Caco-2 (cell line): ENCODE data around the gene AGAP1. TPM values are rescaled to one million over a fixed set of nuclear protein-coding genes. Genes with fewer than 3 reads are reported as not detected.

ENCODE experiments used
- BruUV-seq: library from RNA; stranded (reverse); fragments of 400-500 nt; replicated peaks from 2 replicates; lab custom pipeline; 2021; lab: Mats Ljungman, UMichigan
- CTCF ChIA-PET: fragments of 300-600 bp; sonication (Branson Sonifier 250); formaldehyde crosslinking; loops from one replicate; lab custom pipeline; 2022; ENCODE audit warnings: antibody characterized with exemption; lab: Charles Lee
- POLR2A ChIA-PET: fragments of 300-600 bp; sonication (Branson Sonifier 250); formaldehyde crosslinking; loops from one replicate; lab custom pipeline; 2022; ENCODE audit warnings: antibody characterized with exemption; lab: Charles Lee
- DNase-seq, 2 experiments: peaks; one replicate each; pipeline versions ENCODE4 v3.0.0 to v3.0.0-alpha.2; 2020 to 2022
- H3K27me3 ChIP-seq: replicated peaks from 2 replicates; pipeline ENCODE4 v1.6.0; 2011; ENCODE audit warnings: low read length; ENCODE audit not compliant: control insufficient read depth, insufficient read depth
- H3K36me3 ChIP-seq: 2 replicates; pipeline ENCODE4 v1.5.1; 2011; ENCODE audit warnings: low read length; ENCODE audit not compliant: control insufficient read depth, insufficient read depth
- H3K4me1 ChIP-seq: fragments of 250-450 bp; sonication (Bioruptor Pico); 2 replicates; pipeline ENCODE4 v1.5.1; 2020; ENCODE audit warnings: mild to moderate bottlenecking
- H3K4me3 ChIP-seq: 2 replicates; pipeline ENCODE4 v1.5.1; 2011; ENCODE audit warnings: low read depth, mild to moderate bottlenecking, control low read depth, low read length
- H3K9me3 ChIP-seq: fragments of 250-450 bp; sonication (Bioruptor Pico); 2 replicates; pipeline ENCODE4 v1.5.1; 2020; ENCODE audit warnings: mild to moderate bottlenecking, moderate library complexity
- H3K27ac Mint-ChIP-seq: one replicate; pipeline ENCODE4 v1.8.0; 2022; ENCODE audit warnings: mixed read lengths; ENCODE audit not compliant: unreplicated experiment
- H3K27me3 Mint-ChIP-seq: one replicate; pipeline ENCODE4 v1.8.0; 2022; ENCODE audit warnings: mixed read lengths; ENCODE audit not compliant: insufficient read depth, unreplicated experiment
- H3K36me3 Mint-ChIP-seq: one replicate; pipeline ENCODE4 v1.8.0; 2022; ENCODE audit warnings: mild to moderate bottlenecking, mixed read lengths; ENCODE audit not compliant: insufficient read depth, unreplicated experiment
- H3K4me1 Mint-ChIP-seq: one replicate; pipeline ENCODE4 v1.8.0; 2022; ENCODE audit warnings: low read depth, mixed read lengths; ENCODE audit not compliant: unreplicated experiment
- H3K4me3 Mint-ChIP-seq: one replicate; pipeline ENCODE4 v1.8.0; 2022; ENCODE audit warnings: mild to moderate bottlenecking, moderate library complexity, mixed read lengths; ENCODE audit not compliant: unreplicated experiment
- H3K9me3 Mint-ChIP-seq: one replicate; pipeline ENCODE4 v1.8.0; 2022; ENCODE audit warnings: mixed read lengths; ENCODE audit not compliant: unreplicated experiment
- CTCF ChIP-seq, 2 experiments: fragments of 200-600 bp in 1 of 2; IDR thresholded peaks; 1 replicate in 1 of 2; 2 replicates in 1 of 2; pipeline versions ENCODE4 v1.5.1 to v1.8.0; 2011 to 2022; ENCODE audit warnings: antibody characterized with exemption in 1 of 2, control low read depth in 1 of 2, inconsistent platforms in 1 of 2, low read depth in 1 of 2, low read length in 1 of 2, mild to moderate bottlenecking in 1 of 2, moderate library complexity in 1 of 2; ENCODE audit not compliant: insufficient read depth in 1 of 2, severe bottlenecking in 1 of 2, unreplicated experiment in 1 of 2
- intact Hi-C: fragments of 100-400 bp; cut with micrococcal nuclease; formaldehyde crosslinking; loops from one replicate; pipeline ENCODE4 v1.10.0; 2022; ENCODE audit not compliant: unreplicated experiment
- total RNA-seq: library from RNA; stranded (reverse); gene quantifications from 2 replicates; pipeline ENCODE4 v1.2.3, GENCODE V29; 2022

The AGAP1 gene
- total RNA-seq, 1 experiment from 2014 or later = 41.7 TPM

- no peaks in the 10 kb centered on the region for H3K27me3 Mint-ChIP-seq
- H3K27ac Mint-ChIP-seq = no peak overlapping the region
- no peaks in the 10 kb centered on the region for H3K9me3 Mint-ChIP-seq
- Histone ChIP-seq H3K36me3 (no peaks in the 10 kb centered on the region), H3K4me1 (peaks cover 17% of the 10 kb centered on the region; the same call in 1 of the 2 replicates), H3K27me3 (no peaks in the 10 kb centered on the region), H3K9me3 (no peaks in the 10 kb centered on the region), H3K4me3 (no peak overlapping the region)
- H3K36me3 Mint-ChIP-seq = peaks cover 6% of the 10 kb centered on the region
- H3K4me1 Mint-ChIP-seq = peaks cover 13% of the 10 kb centered on the region
- CTCF ChIA-PET = interaction anchor here (1.3 kb wide), 1 partner anchor 55 kb away, joined by 6 read pairs; no protein-coding TSS in a partner anchor
- no peak overlapping the region for H3K4me3 Mint-ChIP-seq
- no TSS peak for BruUV-seq
- DNase-seq = no peak
- intact Hi-C loops = no loop called here
- no peak for TF ChIP-seq CTCF (IDR thresholded peaks at IDR 0.05; ENCODE audit: insufficient read depth in 1 of 2, low read depth in 1 of 2, low read length in 1 of 2, severe bottlenecking in 1 of 2, unreplicated experiment in 1 of 2)
- POLR2A ChIA-PET = no interaction called here
These were observed 197.1 kb downstream of the AGAP1 start for GRCh38 chr2:235690809-235691450.

DNA sequence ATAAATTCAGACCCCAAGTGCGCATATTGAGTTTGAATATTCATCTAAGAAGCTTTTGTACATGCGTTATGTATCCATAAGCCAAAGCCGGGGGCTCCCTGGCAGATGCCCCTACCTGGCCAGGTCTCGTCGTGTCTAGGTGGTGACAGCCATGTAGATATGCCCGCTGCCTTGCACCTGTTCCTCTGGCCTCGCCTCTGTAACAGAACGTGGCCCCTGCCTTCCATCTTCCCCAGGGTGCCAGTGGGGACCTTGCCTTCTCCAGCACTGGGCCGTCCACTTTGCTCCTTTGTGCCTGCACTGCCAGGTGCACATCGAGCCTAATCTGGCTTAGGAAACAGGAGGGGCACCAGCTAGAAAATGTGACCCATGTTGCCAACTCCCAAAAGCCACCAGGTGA is 198.2 kb downstream of the AGAP1 start:
- no peaks in the 10 kb centered on the region for H3K27me3 Mint-ChIP-seq

GRCh38 chr2:235692671-235693171 is 198.9 kb downstream of the AGAP1 start:
- H3K27me3 Mint-ChIP-seq = no peaks in the 10 kb centered on the region
- POLR2A ChIA-PET = no interaction called here
- Histone ChIP-seq H3K4me1 (peaks cover 10% of the 10 kb centered on the region; the same call in 1 of the 2 replicates), H3K9me3 (no peaks in the 10 kb centered on the region), H3K27me3 (no peaks in the 10 kb centered on the region), H3K4me3 (no peak overlapping the region), H3K36me3 (no peaks in the 10 kb centered on the region)
- no peaks in the 10 kb centered on the region for H3K9me3 Mint-ChIP-seq
- H3K27ac Mint-ChIP-seq = no peak overlapping the region
- no peak overlapping the region for H3K4me3 Mint-ChIP-seq
- peaks cover 13% of the 10 kb centered on the region for H3K4me1 Mint-ChIP-seq
- H3K36me3 Mint-ChIP-seq = peaks cover 6% of the 10 kb centered on the region
- DNase-seq = no peak
- intact Hi-C loops = no loop called here
- CTCF ChIA-PET = no interaction called here
- no TSS peak for BruUV-seq
- TF ChIP-seq CTCF (IDR thresholded peaks at IDR 0.05; ENCODE audit: insufficient read depth in 1 of 2, low read depth in 1 of 2, low read length in 1 of 2, severe bottlenecking in 1 of 2, unreplicated experiment in 1 of 2) = no peak

More for the DNA sequence above, 198.2 kb downstream of the AGAP1 start:
- H3K9me3 Mint-ChIP-seq = no peaks in the 10 kb centered on the region
- CTCF ChIA-PET = no interaction called here
- no peak overlapping the region for H3K4me3 Mint-ChIP-seq
- no peak for DNase-seq
- peaks cover 6% of the 10 kb centered on the region for H3K36me3 Mint-ChIP-seq
- Histone ChIP-seq H3K4me1 (peaks cover 14% of the 10 kb centered on the region; the same call in 1 of the 2 replicates), H3K9me3 (no peaks in the 10 kb centered on the region), H3K36me3 (no peaks in the 10 kb centered on the region), H3K27me3 (no peaks in the 10 kb centered on the region), H3K4me3 (no peak overlapping the region)
- H3K4me1 Mint-ChIP-seq = peaks cover 13% of the 10 kb centered on the region
- POLR2A ChIA-PET = no interaction called here
- intact Hi-C loops = no loop called here
- no peak overlapping the region for H3K27ac Mint-ChIP-seq
- no TSS peak for BruUV-seq
- no peak for TF ChIP-seq CTCF (IDR thresholded peaks at IDR 0.05; ENCODE audit: insufficient read depth in 1 of 2, low read depth in 1 of 2, low read length in 1 of 2, severe bottlenecking in 1 of 2, unreplicated experiment in 1 of 2)
